Measurements from ENCODE around the gene HEATR1.
"Not testable (repeated sequence)": the region's sequence is repeated elsewhere in the genome, so short reads cannot be mapped to it uniquely, and the experiment has no call there.

HEATR1 gene

GRCh38 chr1:236590553-236591150 is 13.7 kb downstream of the HEATR1 start:
- no peak for DNase-seq

GRCh38 chr1:236589531-236589930 is 14.8 kb downstream of the HEATR1 start:
- no peak for DNase-seq

DNA sequence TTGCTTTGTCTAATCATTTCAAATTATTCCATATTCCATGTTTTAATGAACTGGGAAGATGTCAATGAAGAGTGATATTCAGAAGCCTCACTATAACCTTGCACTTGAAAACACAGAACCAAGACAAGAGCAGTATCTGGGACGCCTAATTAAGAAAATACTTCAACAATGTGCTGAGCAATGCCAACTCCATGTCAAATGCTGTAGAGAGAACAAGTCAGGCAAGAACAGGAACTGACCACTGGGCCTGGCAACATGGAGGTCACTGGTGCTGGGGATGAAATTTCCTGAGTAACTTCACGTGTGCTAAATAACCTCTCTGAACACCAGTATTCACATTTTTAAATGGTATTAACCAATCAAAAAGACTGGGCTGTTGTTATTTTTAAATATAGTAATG is 22.8 kb downstream of the HEATR1 start:
- DNase-seq: no peak

GRCh38 chr1:236580404-236580803 is 23.9 kb downstream of the HEATR1 start:
- not testable (repeated sequence) for DNase-seq

- no peak for DNase-seq
Observed at GRCh38 chr1:236578661-236579060, 25.7 kb downstream of the HEATR1 start.

DNA sequence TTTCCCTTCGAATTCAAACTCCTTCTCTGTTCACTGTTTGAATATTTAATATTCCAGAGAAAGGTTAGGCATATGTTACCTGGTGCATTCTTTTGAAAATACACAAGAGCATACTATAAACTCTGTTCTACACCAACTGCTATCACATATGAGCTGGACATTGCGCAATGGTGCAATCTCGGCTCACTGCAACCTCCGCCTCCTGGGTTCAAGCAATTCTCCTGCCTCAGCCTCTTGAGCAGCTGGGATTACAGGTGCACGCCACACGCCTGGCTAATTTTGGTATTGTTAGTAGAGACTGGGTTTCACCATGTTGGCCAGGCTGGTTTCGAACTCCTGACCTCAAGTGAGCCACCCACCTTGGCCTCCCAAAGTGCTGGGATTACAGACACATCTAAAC is 27.3 kb downstream of the HEATR1 start:
- not testable (repeated sequence) for DNase-seq

DNA sequence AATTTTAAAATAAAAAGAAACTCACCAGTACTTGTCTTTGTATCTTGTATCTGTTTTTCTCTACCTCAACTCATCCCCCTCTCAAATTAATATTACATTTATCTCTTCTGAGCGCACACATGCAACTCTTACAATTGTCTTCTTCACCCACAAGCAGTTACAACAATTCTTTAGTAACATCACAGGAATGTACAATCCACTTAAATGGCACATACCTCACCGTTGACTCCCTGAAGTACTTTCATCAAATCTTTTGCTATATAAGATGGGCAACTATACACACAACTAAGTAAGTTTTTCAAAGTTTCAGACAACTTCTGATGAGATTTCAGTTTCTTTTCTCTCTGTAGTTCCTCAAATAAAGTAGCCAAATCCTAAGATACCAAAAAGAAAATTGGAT is 28.3 kb downstream of the HEATR1 start:
- DNase-seq: no peak

DNA sequence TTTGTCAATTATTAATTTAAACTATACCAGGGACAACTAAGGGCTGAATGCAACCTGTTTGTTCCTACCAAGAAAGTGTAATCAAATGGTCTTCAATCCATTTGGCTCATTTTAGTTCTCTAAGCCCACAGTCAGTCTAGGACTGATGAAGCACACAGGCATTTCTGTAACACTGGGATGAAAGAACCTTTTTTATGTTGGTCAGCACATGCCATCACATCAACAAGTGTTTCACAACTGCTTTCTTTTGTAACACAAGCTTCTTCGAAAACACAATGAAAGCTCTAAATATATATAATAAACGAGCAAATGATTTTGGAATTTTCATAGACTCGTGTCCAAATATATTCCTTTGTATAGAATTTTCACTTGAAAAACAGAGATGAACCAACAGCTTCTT is 28.8 kb downstream of the HEATR1 start:
- DNase-seq: no peak

GRCh38 chr1:236568285-236568894 is 35.9 kb downstream of the HEATR1 start:
- DNase-seq: no peak

DNA sequence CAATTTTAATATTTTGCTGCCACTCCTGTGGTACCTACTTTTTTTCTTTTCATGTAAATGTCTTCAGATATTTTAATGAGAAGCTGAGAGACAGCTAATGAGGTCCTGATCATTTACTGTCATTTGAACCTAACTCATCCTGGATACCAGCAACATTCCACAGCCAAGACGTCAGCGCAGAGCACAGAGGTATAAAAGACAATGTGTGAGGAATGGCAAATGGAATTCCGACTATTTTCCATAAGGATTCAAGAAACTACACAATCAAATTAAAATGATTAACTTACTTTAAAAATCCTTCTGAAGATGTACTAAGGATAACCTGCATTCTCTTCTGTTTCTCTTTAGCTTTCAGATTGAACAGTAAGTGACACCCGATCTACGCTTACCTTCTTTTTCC is 38.8 kb downstream of the HEATR1 start:
- no peak for DNase-seq

- DNase-seq: no peak
Observed at GRCh38 chr1:236561976-236562375, 42.3 kb downstream of the HEATR1 start.

DNA sequence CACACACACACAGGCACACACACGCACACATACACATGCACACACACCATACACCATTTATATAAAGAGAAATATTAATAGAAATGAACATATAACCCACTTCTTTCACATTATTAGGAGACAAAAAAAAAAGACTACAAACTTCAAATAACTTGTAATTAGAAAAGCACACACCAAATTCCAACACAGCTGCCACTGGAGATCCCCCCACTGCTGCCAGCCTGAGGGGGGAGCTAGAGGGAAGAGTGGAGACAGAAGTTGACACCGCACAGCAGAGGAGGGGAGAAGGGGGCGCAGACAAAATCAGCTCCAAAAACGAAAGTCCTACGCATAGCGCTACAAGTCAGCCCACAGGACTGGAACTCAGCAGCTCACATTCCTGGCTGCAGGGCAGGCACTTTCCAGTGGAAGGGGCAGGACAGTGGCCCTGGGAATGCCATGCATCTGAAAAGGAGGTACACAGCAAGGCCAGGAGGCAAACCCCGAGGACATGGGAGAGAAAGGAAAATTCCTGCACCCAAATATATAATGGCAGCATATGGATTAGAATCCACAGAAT is 44.0 kb downstream of the HEATR1 start:
- no peak for DNase-seq

- DNase-seq: no peak
Observed at GRCh38 chr1:236558846-236559245, 45.5 kb downstream of the HEATR1 start.

DNA sequence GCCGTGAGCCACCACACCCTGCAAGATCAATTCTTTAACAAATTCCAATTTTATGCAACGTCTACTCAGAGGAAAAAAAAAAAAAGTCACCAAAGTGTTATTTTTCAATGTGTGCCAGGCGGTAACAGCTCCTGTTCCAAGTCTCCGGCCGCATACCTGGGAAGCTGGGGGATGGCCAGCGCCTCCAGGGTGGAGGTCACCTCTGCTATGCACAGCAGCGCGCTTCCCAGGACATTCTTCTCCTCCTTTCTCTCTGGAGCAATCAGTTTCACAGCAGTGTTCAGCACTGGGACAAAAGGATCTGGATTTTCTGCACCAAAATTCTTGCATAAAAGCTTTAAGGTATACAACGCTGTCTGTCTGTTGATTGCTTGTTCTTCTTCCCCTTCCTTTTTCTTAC is 46.2 kb downstream of the HEATR1 start:
- DNase-seq: no peak

DNA sequence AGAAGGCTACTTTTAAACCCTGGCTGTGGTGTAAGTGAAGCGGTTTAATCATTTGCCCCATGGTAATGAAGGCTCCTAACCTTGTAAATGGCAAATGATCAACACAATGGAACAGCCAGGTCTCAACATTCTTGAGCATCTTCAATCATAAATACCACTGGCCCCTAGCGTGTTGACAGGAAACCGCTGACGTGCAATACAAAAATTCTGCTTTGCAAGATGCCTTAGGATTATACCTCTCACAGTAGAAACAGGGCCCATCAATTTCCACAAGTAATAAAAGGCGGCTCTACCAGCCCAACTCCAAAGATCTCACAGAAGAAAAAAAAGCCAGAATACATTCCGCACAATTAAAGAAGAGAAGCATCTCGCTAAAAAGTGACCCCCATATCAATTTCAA is 47.7 kb downstream of the HEATR1 start:
- DNase-seq: no peak

GRCh38 chr1:236553370-236553769 is 50.9 kb downstream of the HEATR1 start:
- no peak for DNase-seq

DNA sequence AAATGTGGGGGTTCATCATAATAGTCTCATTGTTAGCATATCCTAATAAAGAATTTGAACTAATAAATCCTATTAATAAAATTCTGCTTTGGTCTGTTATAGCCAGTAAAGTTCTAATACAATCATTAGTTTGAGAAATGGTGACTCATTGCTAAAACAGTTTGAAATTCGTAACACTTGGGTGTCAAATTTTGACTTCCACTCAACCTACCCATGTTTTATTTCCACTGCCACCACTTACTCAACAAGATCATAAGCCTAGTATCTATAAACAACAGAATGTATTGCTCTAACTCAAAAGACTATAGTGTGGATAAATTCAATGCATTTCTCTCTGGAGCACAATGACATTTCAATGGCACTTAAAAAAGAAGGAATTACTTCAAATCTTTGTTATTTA is 51.4 kb downstream of the HEATR1 start:
- DNase-seq: no peak

GRCh38 chr1:236552096-236552495 is 52.2 kb downstream of the HEATR1 start:
- DNase-seq: no peak

- DNase-seq: no peak
Observed at GRCh38 chr1:236550961-236551851, 53.1 kb downstream of the HEATR1 start.

GRCh38 chr1:236548452-236548851 is 55.9 kb downstream of the HEATR1 start:
- DNase-seq: no peak

DNA sequence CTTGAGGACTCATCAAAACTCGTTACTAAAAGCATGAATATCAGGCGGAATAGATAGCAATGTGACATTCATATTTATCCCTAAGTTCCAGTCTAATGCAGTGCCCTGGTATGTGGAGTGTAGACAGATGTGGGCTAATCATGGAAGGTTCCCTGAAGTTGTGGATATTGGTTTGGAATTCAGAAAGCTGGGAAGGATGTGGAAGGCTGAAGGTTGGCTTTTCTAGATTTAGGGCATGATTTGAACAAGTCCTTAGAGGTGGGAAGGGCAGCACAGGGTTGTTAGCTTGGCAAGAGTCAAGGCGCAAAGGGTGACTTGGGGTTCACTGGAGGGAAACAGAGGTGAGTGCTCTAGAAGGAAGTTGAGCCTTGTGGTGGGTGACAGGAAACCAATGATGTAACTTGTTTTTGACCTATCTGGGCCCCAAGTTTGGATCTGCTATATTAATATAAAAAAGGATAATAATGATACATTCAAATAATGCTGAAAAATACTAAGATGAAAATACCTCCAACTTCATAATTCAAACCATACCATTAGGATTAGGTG is 58.6 kb downstream of the HEATR1 start:
- no peak for DNase-seq

DNA sequence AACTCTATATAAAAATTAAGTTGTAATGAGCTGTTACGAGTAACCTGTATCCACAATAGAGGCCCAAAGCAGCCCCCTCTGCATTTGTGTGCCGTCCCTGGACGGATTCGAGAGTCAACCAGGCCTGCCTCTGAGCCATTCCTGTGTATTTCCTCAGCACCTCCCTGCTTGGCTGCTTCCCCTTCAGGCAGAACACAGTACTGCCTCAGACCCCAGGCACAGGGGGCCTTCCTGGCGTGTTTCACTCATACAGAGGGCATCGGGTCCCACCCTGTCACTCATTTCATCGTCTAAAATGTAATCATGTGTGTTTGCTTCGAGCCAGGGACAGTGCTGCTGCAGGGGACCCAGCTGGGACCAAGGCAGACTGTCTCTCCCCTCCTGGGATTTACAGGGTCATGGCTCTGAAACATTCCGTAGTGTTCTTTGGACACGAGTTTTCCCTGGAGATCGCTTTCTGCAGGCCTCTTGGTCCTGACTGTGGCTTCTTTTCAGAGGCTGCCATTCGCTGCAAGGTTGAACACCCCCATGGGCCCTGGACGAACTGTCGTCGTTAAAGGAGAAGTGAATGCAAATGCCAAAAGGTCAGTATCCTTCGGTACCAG is 61.1 kb downstream of the HEATR1 start:
- no peak for DNase-seq

- DNase-seq: no peak
Observed at GRCh38 chr1:236541710-236542109, 62.6 kb downstream of the HEATR1 start.

Measured in NCI-H446 (cell line).